Measurements from ENCODE around the gene PRSS1.
"Not testable (repeated sequence)": the region's sequence is repeated elsewhere in the genome, so short reads cannot be mapped to it uniquely, and the experiment has no call there.

PRSS1 gene

DNA sequence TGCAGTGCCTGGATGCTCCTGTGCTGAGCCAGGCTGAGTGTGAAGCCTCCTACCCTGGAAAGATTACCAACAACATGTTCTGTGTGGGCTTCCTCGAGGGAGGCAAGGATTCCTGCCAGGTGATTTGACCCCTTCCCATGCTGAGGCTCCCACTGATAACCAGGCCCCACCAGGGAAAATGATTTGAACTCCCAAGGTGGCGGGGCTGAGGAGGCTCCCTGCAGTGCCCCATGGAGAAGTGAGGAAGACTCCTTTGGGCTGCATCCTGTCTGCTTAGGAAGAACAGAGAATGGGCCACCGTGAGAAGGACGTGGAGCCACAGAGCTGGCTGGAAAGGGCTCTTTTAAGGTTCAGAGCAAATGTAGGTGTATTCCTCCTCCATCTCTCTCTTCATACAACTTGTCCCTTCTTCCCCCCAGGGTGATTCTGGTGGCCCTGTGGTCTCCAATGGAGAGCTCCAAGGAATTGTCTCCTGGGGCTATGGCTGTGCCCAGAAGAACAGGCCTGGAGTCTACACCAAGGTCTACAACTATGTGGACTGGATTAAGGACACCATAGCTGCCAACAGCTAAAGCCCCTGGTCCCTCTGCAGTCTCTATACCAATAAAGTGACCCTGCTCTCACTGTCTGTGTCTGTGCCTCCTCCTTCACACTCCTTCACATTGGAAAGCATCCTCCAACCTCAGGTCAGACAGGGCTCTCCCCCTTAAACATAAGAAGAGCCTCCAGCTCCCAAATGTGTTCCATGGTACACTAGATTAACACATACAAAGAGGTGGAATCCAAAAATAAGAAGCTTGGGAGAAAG lies 24.9 kb downstream of the PRSS1 start:
- DNase-seq, result no peak

DNA sequence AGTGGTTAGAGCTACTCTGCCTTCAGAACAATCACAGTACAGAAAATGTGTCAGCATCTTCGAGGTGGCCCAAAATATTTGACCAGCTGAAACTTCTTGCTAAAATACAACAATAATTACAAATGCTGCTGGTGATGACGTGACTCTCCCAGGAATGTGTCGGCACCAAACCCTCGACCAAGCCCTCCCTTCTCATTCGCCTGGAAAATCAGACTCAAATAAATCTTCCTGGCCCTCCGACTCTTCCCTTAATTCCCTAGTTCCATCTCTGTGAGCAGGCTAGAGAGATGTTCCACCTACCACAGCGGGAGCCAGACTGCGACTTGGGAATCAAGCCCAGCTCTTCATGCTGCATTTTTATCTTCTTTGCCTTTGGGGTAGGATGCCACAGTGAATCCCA lies 25.6 kb downstream of the PRSS1 start:
- DNase-seq, result peak; percentile 35

DNA sequence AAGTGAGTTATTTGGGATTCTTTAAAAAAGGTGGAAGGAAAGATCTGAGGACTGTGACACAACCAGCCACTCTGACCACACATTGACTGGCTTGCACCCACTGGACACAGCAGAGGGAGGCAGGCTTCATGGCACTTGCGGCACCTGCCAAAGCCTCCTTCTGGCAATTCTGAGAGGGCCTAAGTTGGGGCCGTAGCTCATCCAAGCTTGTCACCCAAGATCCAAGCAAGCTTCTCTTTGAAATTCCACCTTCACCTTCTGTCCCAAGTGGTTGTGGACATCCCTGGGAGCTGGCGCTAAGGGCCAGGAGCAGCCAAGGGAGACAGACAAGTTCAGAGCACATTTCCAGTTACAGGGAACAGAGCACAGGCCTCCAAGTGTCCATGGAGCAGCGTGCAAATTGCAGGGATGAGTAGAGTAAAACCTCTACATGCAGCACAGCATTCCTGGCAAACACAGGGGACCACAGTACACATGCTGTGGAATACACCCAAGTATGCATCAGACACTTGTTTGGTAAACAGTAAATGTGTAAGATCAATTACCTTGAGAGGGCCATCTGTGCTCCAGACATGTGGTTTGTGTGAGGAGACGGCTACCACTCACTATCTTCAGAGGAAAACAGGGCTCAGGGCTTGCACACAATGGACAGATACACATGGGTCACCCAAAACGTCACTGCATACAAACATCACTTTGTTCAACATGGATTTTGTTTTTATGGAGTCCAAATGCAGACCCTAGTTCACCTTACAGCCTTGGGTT lies 26.3 kb downstream of the PRSS1 start:
- DNase-seq, result not testable (repeated sequence)

DNA sequence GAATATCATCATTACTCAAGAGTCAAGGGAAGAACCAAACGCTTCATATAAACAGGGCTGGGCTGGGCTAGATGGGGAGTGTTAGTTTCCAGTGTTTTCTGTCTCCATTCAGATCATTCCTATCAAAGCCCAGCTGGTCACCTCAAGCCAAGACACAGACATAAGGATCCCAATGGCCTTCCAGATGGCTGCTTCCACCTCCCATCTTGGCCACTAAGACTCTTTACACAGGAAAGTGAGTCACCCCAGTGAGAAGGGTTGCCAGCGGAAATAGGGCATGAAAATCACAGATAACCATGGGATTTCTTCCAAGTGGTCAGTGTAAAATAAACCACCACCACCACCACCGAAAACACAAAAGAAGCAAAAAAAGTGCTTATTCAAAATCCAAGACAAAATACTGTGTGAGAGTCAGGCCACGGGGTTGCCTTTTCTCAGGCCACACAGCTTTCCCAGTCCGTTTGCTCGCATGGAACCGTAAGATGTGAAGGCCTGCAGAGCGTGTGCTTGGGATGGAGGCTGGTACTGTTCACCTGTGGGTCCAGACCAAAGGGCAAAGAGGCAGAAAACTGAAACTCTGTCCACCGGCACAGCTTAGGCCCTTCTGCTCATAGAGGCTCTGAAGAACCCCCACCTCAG lies 27.1 kb downstream of the PRSS1 start:
- no peak for DNase-seq

DNA sequence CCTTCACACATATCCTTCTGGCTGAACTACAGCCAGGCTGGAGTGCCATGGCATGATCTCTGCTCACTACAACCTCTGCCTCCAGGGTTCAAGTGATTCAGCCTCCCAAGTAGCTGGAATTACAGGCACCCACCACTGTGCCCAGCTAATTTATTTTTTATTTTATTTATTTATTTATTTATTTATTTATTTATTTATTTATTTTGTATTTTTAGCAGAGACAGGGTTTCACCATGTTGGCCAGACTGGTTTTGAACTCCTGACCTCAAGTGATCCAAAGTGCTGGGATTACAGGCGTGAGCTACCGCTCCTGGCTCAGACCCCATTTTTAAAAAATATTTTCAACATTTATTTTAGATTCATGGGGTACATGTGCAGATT lies 27.6 kb downstream of the PRSS1 start:
- DNase-seq, result not testable (repeated sequence)

DNA sequence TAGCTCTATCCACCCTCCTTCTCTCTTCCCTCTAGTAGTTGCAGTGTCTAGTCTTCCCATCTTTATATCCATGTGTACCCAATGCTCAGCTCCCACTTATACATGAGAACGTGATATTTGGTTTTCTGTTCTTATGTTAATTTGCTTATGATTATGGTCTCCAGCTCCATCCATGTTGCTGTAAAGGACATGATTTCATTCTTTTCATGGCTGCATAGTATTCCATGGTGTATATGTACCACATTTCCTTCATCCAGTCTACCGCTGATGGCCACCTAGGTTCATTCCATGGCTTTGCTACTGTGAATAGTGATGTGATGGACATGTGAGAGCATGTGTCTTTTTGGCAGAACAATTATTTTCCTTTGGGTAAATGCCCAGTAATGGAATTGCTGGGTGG lies 28.0 kb downstream of the PRSS1 start:
- DNase-seq, result no peak

DNA sequence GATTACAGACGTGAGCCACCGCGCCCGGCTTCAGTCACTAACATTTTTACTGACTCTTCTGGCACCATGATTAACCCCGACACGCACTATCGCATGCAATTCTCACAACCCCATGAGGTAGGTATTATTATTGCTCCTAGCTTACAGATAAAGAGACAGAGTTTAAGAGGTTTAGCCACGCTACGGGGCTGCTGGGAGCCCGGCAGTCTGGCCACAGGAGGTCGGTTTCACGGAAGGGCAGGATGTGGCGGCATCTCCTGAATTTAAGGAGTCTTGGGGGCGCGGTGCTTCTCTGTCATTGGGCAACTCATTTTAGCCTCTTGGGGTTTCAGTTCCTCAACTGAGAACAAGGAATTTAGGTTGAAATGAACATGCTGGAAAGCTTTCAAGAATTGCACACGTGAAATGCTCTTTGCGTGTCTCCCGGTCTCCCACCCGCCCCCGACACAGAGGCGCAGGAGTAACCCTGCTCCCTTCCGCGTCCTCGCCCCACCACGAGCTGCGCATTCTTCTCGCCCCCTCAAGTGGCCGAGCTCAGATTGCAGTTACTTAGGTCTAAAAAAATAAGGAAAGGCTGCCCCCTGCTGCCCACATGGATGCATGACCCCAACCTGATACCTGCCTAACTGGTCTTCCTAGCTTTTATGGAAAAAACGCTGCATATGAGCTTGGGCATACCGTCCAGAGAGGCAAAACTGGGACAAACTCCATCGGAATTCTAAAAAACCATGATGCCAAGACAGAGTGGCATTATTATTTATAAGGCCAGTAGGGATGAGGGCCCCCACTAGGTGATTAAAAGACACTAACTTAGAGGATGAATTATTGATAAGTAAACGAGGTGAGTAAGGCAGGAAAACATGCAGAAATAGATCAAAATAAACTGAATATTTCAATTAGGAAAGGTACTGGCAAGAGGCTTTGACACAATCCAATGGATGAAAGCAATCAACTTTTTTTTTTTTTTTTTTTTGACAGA lies 33.9 kb downstream of the PRSS1 start:
- peak; percentile 83 for DNase-seq

DNA sequence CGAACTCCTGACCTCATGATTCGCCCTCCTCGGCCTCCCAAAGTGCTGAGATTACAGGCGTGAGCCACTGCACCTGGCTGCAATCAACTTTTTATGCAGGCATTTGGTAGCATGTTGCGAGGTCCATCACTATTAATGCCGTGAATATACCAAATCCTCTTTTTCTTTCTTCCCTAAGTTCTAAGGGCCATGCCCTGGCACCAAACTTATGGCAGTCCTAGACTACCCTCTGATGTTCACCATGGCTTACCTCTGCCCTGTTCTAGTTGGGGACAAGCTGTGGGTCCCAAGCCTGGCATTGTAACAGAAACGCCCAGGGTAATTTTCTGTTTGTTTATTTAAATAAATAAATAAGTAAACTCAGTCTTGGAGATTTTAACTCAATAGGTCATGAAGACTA lies 34.8 kb downstream of the PRSS1 start:
- no peak for DNase-seq

DNA sequence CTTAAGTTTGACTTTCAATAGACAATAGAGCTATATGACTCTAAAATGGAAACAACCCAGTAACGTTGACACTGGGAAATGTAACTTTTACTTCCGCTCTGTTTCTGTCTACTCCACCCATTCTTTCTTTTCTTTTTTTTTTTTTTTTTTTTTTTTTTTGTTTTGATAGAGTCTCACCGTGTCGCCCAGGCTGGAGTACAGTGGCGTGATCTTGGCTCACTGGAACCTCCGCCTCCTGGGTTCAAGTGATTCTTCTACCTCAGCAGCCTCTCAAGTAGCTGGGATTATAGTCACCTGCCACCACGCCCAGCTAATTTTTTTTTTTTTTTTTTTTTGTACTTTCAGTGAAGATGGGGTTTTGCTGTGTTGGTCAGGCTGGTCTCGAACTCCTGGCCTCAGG lies 35.4 kb downstream of the PRSS1 start:
- no peak for DNase-seq

DNA sequence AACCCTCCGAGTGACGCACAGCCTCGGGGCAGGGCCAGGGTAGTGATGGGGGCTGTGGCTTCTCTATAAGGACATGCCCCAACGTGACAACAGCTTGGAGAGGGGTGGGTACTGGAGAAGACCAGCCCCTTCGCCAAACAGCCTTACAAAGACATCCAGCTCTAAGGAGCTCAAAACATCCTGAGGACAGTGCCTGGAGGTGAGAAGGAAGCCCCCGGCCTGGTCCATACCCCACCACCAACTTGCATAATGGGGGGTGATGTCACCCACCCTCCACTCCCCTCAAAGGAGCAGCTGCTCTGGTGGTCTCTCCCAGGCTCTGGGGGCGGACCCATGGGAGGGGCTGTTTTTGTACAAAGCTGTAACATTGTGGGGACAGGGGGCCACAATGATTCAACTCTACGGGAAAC lies 36.6 kb downstream of the PRSS1 start:
- DNase-seq, result no peak

DNA sequence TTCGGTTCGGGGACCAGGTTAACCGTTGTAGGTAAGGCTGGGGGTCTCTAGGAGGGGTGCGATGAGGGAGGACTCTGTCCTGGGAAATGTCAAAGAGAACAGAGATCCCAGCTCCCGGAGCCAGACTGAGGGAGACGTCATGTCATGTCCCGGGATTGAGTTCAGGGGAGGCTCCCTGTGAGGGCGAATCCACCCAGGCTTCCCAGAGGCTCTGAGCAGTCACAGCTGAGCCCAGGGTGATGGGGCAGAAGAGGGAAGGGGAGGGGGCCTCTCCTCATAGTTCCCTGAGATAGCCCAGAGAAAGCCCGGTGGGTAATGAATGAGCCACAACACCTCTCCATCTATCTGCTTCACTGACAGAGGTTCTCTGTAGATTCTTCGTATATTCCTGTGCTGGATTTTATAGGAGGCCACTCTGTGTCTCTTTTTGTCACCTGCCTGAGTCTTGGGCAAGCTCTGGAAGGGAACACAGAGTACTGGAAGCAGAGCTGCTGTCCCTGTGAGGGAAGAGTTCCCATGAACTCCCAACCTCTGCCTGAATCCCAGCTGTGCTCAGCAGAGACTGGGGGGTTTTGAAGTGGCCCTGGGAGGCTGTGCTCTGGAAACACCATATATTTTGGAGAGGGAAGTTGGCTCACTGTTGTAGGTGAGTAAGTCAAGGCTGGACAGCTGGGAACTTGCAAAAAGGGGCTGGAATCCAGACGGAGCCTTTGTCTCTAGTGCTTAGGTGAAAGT lies 37.9 kb downstream of the PRSS1 start:
- no peak for DNase-seq

DNA sequence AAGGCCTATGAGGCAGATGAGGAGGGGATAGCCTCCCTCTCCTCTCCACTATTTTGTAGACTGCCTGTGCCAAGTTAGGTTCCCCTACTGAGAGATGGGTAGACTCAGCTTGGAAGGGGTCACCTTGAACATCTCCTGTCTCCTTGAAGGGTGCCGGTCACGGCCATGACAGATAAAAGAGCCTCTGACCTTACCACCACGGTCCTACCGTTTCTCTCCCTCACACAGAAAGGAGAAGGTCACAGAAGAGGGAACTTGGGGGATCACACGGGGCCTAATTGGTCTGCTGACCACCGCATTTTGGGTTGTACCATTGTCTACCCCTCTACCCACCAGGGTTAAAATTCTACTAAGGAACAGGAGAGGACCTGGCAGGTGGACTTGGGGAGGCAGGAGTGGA lies 38.5 kb downstream of the PRSS1 start:
- DNase-seq, result no peak

DNA sequence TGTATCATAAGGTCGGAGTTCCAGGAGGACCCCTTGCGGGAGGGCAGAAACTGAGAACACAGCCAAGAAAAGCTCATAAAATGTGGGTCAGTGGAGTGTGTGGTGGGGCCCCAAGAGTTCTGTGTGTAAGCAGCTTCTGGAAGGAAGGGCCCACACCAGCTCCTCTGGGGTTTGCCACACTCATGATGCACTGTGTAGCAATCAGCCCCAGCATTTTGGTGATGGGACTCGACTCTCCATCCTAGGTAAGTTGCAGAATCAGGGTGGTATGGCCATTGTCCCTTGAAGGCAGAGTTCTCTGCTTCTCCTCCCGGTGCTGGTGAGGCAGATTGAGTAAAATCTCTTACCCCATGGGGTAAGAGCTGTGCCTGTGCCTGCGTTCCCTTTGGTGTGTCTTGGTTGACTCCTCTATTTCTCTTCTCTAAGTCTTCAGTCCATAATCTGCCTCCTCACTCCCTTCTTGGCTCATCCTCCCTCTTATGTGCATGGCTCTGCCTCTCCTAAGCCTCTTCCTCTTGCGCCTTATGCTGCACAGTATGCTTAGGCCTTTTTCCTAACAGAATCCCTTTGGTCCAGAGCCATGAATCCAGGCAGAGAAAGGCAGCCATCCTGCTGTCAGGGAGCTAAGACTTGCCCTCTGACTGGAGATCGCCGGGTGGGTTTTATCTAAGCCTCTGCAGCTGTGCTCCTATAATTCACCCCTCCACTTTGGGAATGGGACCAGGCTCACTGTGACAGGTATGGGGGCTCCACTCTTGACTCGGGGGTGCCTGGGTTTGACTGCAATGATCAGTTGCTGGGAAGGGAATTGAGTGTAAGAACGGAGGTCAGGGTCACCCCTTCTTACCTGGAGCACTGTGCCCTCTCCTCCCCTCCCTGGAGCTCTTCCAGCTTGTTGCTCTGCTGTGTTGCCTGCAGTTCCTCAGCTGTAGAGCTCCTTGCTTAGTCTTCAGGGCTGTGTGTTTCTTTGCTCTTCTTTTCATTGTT lies 39.3 kb downstream of the PRSS1 start:
- DNase-seq, result no peak

DNA sequence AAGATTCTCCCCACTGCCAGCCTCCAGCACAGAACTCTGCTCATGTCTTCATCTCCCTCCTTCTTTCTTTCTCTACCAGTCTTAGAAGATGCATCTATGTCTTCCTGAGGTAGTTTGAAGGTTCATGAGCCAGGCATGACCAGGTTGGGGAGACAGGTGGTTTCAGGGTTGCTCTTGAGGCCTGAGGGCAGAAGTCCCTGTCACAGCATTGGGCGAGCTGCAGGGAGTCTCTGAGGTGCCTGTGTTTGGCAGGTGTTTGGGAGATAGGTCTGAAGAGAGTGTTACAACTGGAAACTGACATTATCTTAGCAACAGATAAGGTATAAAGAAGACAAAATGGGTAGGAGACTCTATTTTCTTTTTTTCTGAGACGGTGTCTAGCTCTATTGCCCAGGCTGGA lies 40.2 kb downstream of the PRSS1 start:
- no peak for DNase-seq

DNA sequence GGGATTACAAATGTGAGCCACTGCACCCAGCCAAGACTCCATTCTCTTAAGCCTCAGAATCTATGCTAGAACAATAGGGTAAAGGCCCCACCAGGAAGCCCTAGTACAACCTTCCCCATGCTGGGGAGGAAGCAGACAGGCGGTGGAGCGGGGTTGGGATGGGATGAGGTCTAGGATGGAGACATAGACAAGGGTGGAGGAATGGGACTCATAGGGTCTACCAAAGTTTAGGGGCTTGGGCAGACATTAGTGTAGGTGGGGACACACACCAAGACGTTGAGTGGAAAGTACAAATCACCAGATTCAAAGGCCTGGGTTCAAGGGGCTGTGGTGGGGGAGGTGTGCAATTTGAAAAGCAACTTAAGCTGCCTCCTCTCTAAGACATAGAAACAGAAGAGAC lies 40.8 kb downstream of the PRSS1 start:
- DNase-seq, result no peak

DNA sequence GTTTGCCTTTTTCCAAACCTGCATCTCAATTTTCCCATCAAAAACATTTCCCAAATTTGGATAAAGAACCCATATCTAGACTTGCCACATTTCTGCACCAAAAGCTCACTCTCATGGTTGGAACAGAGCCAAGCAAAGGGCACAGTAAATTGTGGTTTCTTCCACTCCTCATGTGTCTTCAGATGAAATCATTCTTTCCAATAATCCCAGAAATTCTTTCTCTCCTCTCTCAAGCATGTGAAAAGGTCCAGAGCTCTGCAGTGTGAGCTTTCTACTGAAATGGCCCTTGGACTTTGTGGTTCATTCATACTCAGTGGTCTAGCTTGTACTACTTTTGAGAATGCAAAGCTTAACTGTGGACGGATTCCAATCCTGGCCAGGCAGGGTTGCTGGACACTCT lies 41.3 kb downstream of the PRSS1 start:
- no peak for DNase-seq

DNA sequence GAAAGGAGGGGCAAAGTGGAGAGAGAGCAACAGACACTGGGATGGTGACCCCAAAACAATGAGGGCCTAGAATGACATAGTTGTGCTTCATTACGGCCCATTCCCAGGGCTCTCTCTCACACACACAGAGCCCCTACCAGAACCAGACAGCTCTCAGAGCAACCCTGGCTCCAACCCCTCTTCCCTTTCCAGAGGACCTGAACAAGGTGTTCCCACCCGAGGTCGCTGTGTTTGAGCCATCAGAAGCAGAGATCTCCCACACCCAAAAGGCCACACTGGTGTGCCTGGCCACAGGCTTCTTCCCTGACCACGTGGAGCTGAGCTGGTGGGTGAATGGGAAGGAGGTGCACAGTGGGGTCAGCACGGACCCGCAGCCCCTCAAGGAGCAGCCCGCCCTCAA lies 42.2 kb downstream of the PRSS1 start:
- DNase-seq, result no peak

DNA sequence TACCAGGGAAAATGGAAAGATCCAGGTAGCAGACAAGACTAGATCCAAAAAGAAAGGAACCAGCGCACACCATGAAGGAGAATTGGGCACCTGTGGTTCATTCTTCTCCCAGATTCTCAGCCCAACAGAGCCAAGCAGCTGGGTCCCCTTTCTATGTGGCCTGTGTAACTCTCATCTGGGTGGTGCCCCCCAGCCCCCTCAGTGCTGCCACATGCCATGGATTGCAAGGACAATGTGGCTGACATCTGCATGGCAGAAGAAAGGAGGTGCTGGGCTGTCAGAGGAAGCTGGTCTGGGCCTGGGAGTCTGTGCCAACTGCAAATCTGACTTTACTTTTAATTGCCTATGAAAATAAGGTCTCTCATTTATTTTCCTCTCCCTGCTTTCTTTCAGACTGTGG lies 42.9 kb downstream of the PRSS1 start:
- no peak for DNase-seq

DNA sequence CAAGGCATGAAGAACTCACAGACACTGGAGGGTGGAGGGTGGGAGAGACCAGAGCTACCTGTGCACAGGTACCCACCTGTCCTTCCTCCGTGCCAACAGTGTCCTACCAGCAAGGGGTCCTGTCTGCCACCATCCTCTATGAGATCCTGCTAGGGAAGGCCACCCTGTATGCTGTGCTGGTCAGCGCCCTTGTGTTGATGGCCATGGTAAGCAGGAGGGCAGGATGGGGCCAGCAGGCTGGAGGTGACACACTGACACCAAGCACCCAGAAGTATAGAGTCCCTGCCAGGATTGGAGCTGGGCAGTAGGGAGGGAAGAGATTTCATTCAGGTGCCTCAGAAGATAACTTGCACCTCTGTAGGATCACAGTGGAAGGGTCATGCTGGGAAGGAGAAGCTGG lies 43.3 kb downstream of the PRSS1 start:
- no peak for DNase-seq

DNA sequence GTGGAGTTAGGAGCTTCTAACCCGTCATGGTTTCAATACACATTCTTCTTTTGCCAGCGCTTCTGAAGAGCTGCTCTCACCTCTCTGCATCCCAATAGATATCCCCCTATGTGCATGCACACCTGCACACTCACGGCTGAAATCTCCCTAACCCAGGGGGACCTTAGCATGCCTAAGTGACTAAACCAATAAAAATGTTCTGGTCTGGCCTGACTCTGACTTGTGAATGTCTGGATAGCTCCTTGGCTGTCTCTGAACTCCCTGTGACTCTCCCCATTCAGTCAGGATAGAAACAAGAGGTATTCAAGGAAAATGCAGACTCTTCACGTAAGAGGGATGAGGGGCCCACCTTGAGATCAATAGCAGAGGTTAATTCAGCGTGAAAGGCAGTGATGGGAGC lies 43.9 kb downstream of the PRSS1 start:
- DNase-seq, result no peak

DNA sequence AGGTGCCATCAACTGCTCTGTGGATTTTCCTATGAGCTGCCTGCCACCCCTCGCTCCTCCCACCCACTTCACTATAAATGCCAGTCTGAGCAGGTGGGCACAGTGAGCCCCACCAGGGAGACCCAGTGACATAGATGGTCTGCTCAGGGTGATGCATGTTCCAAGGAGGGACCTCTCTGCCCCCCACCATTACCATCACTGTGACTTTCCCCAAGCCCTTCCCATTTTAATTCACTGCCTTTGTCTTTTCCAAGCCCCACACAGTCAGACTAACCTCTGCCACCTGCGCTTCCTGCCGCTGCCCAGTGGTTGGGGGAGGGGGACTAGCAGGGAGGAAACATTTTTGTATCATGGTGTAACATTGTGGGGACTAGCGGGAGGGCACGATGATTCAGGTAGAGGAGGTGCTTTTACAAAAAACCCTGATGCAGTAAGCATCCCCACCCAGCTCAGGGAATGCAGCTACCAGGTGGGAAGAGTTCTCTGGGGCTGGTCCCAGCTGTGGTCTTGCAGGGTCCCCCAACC lies 46.1 kb downstream of the PRSS1 start:
- DNase-seq, result no peak
